ENCODE results near the gene GATA2. TPM values are rescaled to one million over a fixed set of nuclear protein-coding genes. Genes with fewer than 3 reads are reported as not detected.

The GATA2 gene
- total and polyA plus RNA-seq, 2 of the 8 experiments (the other 6 are each of a cell fraction or from before 2014, with no cell fraction given), result 0.03 to 0.30 TPM

- TF ChIP-seq CHD7 (IDR thresholded peaks at IDR 0.05; ENCODE audit: insufficient replicate concordance, low read length), result no peak
- TF ChIP-seq SIN3A (conservative IDR thresholded peaks at IDR 0.05 in 1 of 2, IDR thresholded peaks at IDR 0.05 in 1 of 2; ENCODE audit: low read depth in 1 of 2, low read length in 2 of 2), result no peak
- TF ChIP-seq SUZ12 (IDR thresholded peaks at IDR 0.05; ENCODE audit: low read length), result peak; percentile 48; the same call in 1 of the 2 replicates
- no peak for TF ChIP-seq RFX5 (IDR thresholded peaks at IDR 0.05; ENCODE audit: borderline replicate concordance, low read depth, low read length)
- TF ChIP-seq ATF3 (IDR thresholded peaks at IDR 0.05; ENCODE audit: insufficient read depth, low read depth, low read length), result no peak
- peak in 1 of 2 experiments; percentile 66; a peak in 2 of 3 replicates for TF ChIP-seq POLR2A (IDR thresholded peaks at IDR 0.05; ENCODE audit: control extremely low read depth in 1 of 2, low read depth in 2 of 2, low read length in 2 of 2)
- TF ChIP-seq POU5F1 (IDR thresholded peaks at IDR 0.05; ENCODE audit: low read depth, low read length), result no peak
- no peak; the same call in 1 of the 2 replicates for TF ChIP-seq TAF1 (IDR thresholded peaks at IDR 0.05; ENCODE audit: low read depth, low read length)
- no peak for TF ChIP-seq CREB1 (IDR thresholded peaks at IDR 0.05)
Observed at GRCh38 chr3:128432301-128432970, 60.6 kb downstream of the GATA2 start (continued).
